PC-3 (cell line): ENCODE measurements around the gene CDK1. TPM values are rescaled to one million over a fixed set of nuclear protein-coding genes. Genes with fewer than 3 reads are reported as not detected.

Experiments used
- ATAC-seq: fragments of 200-7000 bp; cut with Tn5 transposase; 2 replicates; pipeline ENCODE4 v1.9.1; 2020; ENCODE audit warnings: mild to moderate bottlenecking, moderate library complexity
- BruUV-seq: library from RNA; stranded (reverse); fragments of 400-500 nt; replicated peaks from 2 replicates; lab custom pipeline; 2021; lab: Mats Ljungman, UMichigan
- CTCF ChIA-PET: fragments of 300-600 bp; sonication (Branson Sonifier 250); formaldehyde crosslinking; loops from one replicate; lab custom pipeline; 2022; ENCODE audit warnings: antibody characterized with exemption; lab: Charles Lee
- POLR2A ChIA-PET: fragments of 300-600 bp; sonication (Branson Sonifier 250); formaldehyde crosslinking; loops from one replicate; lab custom pipeline; 2022; ENCODE audit warnings: antibody characterized with exemption; ENCODE audit not compliant: unreplicated experiment; lab: Charles Lee
- DNase-seq: peaks from one replicate; pipeline ENCODE4 v3.0.0-alpha.2; 2015
- H2AFZ ChIP-seq: fragments of 300-600 bp; sonication (generic); 2 replicates; pipeline ENCODE4 v1.6.0; 2016; ENCODE audit warnings: antibody characterized with exemption, low read length
- H3F3A ChIP-seq: fragments of 300-600 bp; sonication (generic); one replicate; pipeline ENCODE4 v1.6.0; 2017; ENCODE audit warnings: antibody characterized with exemption, low read length, control low read depth, mild to moderate bottlenecking; ENCODE audit not compliant: unreplicated experiment
- H3K27ac ChIP-seq: fragments of 300-600 bp; sonication (generic); 2 replicates; pipeline ENCODE4 v1.5.1; 2016; ENCODE audit warnings: mild to moderate bottlenecking, low read length
- H3K27me3 ChIP-seq: fragments of 300-600 bp; sonication (generic); 2 replicates; pipeline ENCODE4 v1.6.1; 2016; ENCODE audit warnings: low read length, mixed read lengths
- H3K36me3 ChIP-seq: fragments of 300-600 bp; sonication (generic); 2 replicates; pipeline ENCODE4 v1.6.1; 2016; ENCODE audit warnings: low read depth, mixed run types, low read length, mixed read lengths
- H3K4me1 ChIP-seq: fragments of 300-600 bp; sonication (generic); 2 replicates; pipeline ENCODE4 v1.5.1; 2016; ENCODE audit warnings: low read length; ENCODE audit not compliant: insufficient read depth
- H3K4me2 ChIP-seq: fragments of 300-600 bp; sonication (generic); 2 replicates; pipeline ENCODE4 v1.6.0; 2016; ENCODE audit warnings: low read length
- H3K4me3 ChIP-seq: fragments of 300-600 bp; sonication (generic); 2 replicates; pipeline ENCODE4 v1.5.1; 2016; ENCODE audit warnings: mild to moderate bottlenecking, low read length, mixed read lengths
- H3K79me2 ChIP-seq: fragments of 300-600 bp; sonication (generic); 2 replicates; pipeline ENCODE4 v1.6.1; 2017; ENCODE audit warnings: low read length, mixed read lengths
- H3K9ac ChIP-seq: fragments of 300-600 bp; sonication (generic); 2 replicates; pipeline ENCODE4 v1.6.0; 2016; ENCODE audit warnings: mild to moderate bottlenecking, low read length
- H3K9me2 ChIP-seq: fragments of 300-600 bp; sonication (generic); replicated peaks from 2 replicates; pipeline ENCODE4 v1.6.1; 2016; ENCODE audit warnings: mixed run types, low read length, mixed read lengths
- H3K9me3 ChIP-seq: fragments of 300-600 bp; sonication (generic); 2 replicates; pipeline ENCODE4 v1.6.1; 2016; ENCODE audit warnings: low read length, mixed read lengths
- H4K20me1 ChIP-seq: fragments of 300-600 bp; sonication (generic); 2 replicates; pipeline ENCODE4 v1.6.1; 2016; ENCODE audit warnings: low read length, mixed read lengths
- CTCF ChIP-seq: fragments of 300-600 bp; sonication (generic); conservative IDR thresholded peaks from 2 replicates; pipeline ENCODE4 v1.5.1; 2017; ENCODE audit warnings: antibody characterized with exemption, low read depth, mild to moderate bottlenecking, low read length
- EZH2 ChIP-seq: fragments of 300-600 bp; sonication (generic); IDR thresholded peaks from one replicate; pipeline ENCODE4 v1.6.1; 2017; ENCODE audit warnings: antibody characterized with exemption, mild to moderate bottlenecking, low read length; ENCODE audit not compliant: unreplicated experiment
- EZH2phosphoT487 ChIP-seq: fragments of 300-600 bp; sonication (generic); IDR thresholded peaks from 2 replicates; pipeline ENCODE4 v1.6.1; 2018; ENCODE audit warnings: mild to moderate bottlenecking, antibody characterized with exemption, low read length, borderline replicate concordance
- intact Hi-C: fragments of 100-400 bp; cut with micrococcal nuclease; formaldehyde crosslinking; loops from 2 replicates; pipeline ENCODE4 v1.9.0; 2023
- total RNA-seq: library from RNA; depleted of rRNA; stranded (reverse); fragments of >200 nt; gene quantifications from 2 replicates; pipeline ENCODE4 v1.2.3, GENCODE V29; 2014

Gene CDK1
- total RNA-seq, 1 experiment from 2014 or later = 202 TPM

GRCh38 chr10:60823324-60823723 lies 45.0 kb downstream of the CDK1 start:
- CTCF ChIA-PET = interaction anchor here (0.7 kb wide), 1 partner anchor 10 kb away, joined by 7 read pairs; no protein-coding TSS in a partner anchor
- POLR2A ChIA-PET = no interaction called here

GRCh38 chr10:60825520-60825919 lies 47.2 kb downstream of the CDK1 start:
- ATAC-seq = no peak
- Histone ChIP-seq H3K4me1 (peaks cover 8% of the 10 kb centered on the region; the same call in 1 of the 2 replicates), H2AFZ (no peak overlapping the region), H3K9me3 (no peaks in the 10 kb centered on the region), H3K27me3 (no peaks in the 10 kb centered on the region), H3K9me2 (no peaks in the 10 kb centered on the region), H3K36me3 (no peaks in the 10 kb centered on the region), H3K27ac (no peak overlapping the region), H3K4me3 (no peak overlapping the region), H3K79me2 (no peaks in the 10 kb centered on the region), H3K4me2 (no peak overlapping the region), H4K20me1 (no peaks in the 10 kb centered on the region), H3K9ac (no peak overlapping the region), H3F3A (no peaks in the 10 kb centered on the region)
- intact Hi-C loops = no loop called here
- DNase-seq = no peak
- ChIA-PET POLR2A (no interaction called here), CTCF (no interaction called here)
- TF ChIP-seq CTCF (no peak), EZH2 (no peak), EZH2phosphoT487 (no peak)
- BruUV-seq = no TSS peak

More at GRCh38 chr10:60823324-60823723, 45.0 kb downstream of the CDK1 start:
- no peak overlapping the region for H3K27ac ChIP-seq
- no peak for ATAC-seq
- H4K20me1 ChIP-seq = no peaks in the 10 kb centered on the region
- no peak overlapping the region for H3K4me3 ChIP-seq
- intact Hi-C loops = no loop called here
- no peaks in the 10 kb centered on the region for H3F3A ChIP-seq
- no peaks in the 10 kb centered on the region for H3K9me2 ChIP-seq
- H3K36me3 ChIP-seq = no peaks in the 10 kb centered on the region
- BruUV-seq = no TSS peak
- no peaks in the 10 kb centered on the region for H3K9me3 ChIP-seq
- TF ChIP-seq EZH2 (no peak), CTCF (no peak), EZH2phosphoT487 (no peak)
- no peak overlapping the region for H3K4me2 ChIP-seq
- H3K9ac ChIP-seq = no peak overlapping the region
- no peaks in the 10 kb centered on the region for H3K27me3 ChIP-seq
- H3K79me2 ChIP-seq = no peaks in the 10 kb centered on the region
- no peak overlapping the region for H2AFZ ChIP-seq
- DNase-seq = no peak
- peaks cover 7% of the 10 kb centered on the region; the same call in 1 of the 2 replicates for H3K4me1 ChIP-seq

DNA sequence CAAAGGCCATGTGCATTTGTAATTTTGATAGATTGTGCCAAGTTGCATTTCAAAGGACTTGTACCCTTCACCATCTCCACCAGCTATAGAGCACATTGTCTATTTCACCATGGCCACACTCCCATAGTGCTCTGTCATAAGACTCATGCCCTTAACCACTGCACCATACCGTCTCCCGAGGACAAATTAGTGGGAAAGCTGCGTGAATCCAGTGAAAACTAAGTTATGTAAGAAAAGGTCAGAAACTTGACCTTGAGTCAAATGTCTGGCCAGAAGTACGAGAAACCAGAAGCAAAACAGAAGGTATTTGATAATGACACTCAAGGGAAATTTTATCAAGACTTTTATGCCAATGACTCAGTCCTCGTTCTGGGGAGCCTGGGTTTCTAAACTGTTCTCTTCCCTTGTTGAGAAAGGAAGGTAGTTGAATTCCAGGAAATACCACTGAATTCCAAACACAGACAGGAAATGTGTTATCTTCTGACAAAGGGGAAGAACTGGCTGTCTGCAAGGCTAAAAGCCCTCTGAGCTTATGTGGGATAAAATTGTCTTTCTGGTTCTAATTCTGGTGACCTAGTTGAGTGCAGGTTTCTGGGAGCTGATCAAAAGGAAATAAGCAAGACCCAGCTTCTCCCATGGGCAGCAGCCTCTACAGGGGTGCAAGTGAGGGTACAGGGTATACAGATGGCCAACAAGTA lies 49.7 kb downstream of the CDK1 start:
- Histone ChIP-seq H3K4me3 (no peak overlapping the region), H3K27ac (no peak overlapping the region), H3K4me1 (peaks cover 8% of the 10 kb centered on the region; the same call in 1 of the 2 replicates), H3K4me2 (peak overlapping the region; percentile 1; the same call in 1 of the 2 replicates), H3K9ac (no peak overlapping the region), H3F3A (no peaks in the 10 kb centered on the region), H2AFZ (peak overlapping the region; percentile 3; the same call in 1 of the 2 replicates), H4K20me1 (no peaks in the 10 kb centered on the region), H3K79me2 (no peaks in the 10 kb centered on the region), H3K9me3 (no peaks in the 10 kb centered on the region), H3K9me2 (no peaks in the 10 kb centered on the region), H3K36me3 (no peaks in the 10 kb centered on the region), H3K27me3 (no peaks in the 10 kb centered on the region)
- TF ChIP-seq CTCF (no peak), EZH2 (no peak), EZH2phosphoT487 (no peak)
- ATAC-seq = peak; percentile 67
- BruUV-seq = no TSS peak
- DNase-seq = peak; percentile 66
- ChIA-PET CTCF (no interaction called here), POLR2A (no interaction called here)
- intact Hi-C loops = no loop called here
